ENCODE results near the gene ABCA3.

- TF ChIP-seq POLR2A (IDR thresholded peaks at IDR 0.05) (no peak), CTCF (IDR thresholded peaks at IDR 0.05) (no peak)
These were observed 107.3 kb downstream of the ABCA3 start for GRCh38 chr16:2233046-2233775.

Data from upper lobe of left lung (tissue), 4 donors.